NCI-H1436 treated with DMSO at 0.1 percent for 48 hours (cell line): ENCODE measurements around the gene NYNRIN.
"Not testable (repeated sequence)": the region's sequence is repeated elsewhere in the genome, so short reads cannot be mapped to it uniquely, and the experiment has no call there.

Source experiments
- DNase-seq: peaks from one replicate; lab custom pipeline; 2025; lab: John Stamatoyannopoulos, UW

The NYNRIN gene

GRCh38 chr14:24369907-24370687 lies 28.7 kb upstream of the NYNRIN start:
- no peak for DNase-seq

DNA sequence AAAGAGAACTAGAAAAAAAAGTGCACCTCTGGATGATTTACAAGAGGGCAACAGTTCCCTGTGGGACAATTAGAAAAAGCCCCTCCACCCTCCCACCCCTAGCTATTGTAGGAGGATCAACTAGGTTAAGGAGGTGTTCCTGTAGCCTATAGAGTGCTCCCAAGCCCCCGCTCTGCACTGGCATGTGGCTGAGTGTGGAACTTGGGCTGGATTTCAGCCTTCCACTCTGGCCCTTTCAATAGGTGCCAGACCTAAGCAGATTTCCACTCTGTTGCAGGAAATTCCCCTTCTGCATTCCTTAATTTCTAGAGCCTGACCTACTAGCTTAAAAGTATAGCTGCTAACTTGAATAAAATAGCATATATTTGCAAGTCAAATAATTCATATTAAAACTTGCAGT lies 28.1 kb upstream of the NYNRIN start:
- DNase-seq = no peak

DNA sequence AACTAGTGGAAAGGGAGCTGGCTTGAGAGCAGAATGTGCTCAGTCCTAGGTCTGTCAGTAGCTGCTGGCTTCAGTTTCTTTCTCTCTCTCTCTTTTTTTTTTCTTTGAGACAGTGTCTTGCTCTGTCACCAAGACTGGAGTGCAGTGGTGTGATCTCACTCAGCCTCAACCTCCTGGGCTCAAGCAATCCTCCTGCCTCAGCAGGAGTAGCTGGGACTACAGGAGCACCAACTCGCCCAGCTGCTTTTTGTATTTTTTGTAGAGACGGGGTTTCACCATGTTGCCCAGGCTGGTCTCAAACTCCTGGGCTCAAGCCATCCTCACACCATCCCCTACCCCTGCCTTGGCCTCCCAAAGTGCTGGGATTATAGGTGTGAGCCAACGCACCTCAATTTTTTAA lies 27.2 kb upstream of the NYNRIN start:
- DNase-seq = not testable (repeated sequence)

GRCh38 chr14:24372701-24373416 lies 25.9 kb upstream of the NYNRIN start:
- DNase-seq = no peak

DNA sequence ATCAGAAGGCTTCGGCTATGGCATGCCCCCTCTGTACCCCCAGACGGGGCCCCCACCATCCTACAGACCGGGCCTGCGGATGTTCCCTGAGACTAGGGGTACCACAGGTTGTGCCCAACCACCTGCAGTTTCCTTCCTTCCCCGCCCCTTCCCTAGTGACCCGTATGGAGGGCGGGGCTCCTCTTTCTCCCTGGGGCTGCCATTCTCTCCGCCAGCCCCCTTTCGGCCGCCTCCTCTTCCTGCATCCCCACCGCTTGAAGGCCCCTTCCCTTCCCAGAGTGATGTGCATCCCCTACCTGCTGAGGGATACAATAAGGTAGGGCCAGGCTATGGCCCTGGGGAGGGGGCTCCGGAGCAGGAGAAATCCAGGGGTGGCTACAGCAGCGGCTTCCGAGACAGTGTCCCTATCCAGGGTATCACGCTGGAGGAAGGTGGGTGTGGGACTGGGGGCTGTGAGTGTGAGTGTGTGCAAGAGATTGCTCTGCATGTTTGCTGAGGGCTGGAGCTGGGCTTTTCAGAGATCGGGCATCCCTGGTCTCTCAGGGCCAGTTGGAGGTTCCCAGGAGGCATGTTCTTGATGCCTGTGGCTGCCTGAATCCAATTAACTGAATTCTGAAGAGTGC lies 22.2 kb upstream of the NYNRIN start:
- peak; percentile 34 for DNase-seq

DNA sequence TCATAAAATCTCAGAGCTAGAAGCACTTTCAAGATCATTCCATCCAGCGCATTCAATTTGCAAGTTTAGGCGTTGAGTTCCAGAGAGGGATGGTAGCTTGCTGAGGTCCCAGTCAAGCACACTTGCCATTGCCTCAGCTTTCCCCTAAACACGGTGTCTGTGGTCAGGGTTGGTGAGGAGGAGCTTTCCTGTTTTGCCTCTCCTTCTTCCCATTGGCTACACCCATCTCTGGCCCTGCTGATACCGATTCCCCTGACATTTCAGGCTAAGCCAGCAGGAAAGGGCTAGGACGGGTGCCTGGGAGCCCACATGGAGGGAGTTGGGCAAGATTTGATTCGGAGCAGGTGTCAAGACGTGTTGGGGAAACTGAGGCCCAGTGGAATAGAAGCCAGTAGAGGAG lies 21.7 kb upstream of the NYNRIN start:
- no peak for DNase-seq

DNA sequence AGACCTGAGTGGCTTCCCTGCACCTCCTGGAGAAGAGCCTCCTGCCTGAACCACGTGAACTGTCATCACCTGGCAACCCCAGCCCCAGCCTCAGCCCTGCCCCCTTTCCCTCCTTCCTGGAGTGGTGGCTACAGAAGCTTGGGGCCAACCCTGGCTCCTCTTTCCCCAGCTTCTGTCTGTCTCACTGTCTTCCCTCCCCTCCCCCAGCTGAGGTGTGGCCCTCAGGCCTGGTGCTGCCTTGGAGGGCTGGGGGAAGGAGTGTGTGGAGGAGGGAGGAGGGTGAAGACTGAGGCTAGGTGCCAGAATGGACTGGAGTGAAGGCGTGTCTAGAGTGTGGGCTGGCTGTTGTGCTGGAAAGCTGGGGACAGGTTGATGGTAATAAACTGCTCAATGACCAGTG lies 21.1 kb upstream of the NYNRIN start:
- no peak for DNase-seq

GRCh38 chr14:24378327-24378726 lies 20.5 kb upstream of the NYNRIN start:
- DNase-seq = no peak

GRCh38 chr14:24378981-24379906 lies 19.6 kb upstream of the NYNRIN start:
- DNase-seq = no peak

- no peak for DNase-seq
These were observed 18.7 kb upstream of the NYNRIN start for GRCh38 chr14:24379907-24380730.

DNA sequence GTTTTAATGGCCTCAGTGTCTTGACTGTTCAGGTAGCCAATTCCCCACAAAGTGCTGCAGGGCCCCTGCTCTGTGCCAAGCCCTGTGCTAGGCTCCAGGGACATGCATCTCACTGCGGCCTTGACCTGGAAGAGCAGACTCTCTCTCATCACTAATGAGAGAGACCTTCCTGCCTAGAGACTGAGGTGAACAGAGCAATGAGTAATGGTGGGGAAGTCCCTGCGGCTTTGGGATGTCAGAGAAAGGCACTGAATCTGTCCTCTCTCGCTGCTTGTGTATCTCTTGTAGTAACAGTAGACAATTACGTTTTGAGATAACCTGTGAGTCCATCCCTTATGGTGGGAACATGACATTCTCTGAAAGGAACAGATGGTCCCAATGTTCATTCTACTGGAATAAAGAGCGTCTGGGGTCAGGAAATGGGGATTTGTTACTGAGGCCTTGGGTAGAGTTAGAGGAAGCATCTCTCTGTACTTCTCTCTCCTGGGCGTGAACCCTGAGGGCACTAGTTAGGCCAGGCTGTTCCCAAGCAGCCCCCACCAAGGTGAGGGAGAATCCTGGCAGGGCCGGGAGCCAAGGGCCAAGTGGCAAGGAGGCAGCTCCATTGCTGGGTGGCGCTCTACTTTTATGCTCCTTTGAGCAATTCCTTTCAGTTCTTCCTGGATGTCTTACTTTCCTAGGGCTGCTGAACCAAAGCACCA lies 17.3 kb upstream of the NYNRIN start:
- DNase-seq = no peak

GRCh38 chr14:24382064-24382371 lies 16.8 kb upstream of the NYNRIN start:
- no peak for DNase-seq

DNA sequence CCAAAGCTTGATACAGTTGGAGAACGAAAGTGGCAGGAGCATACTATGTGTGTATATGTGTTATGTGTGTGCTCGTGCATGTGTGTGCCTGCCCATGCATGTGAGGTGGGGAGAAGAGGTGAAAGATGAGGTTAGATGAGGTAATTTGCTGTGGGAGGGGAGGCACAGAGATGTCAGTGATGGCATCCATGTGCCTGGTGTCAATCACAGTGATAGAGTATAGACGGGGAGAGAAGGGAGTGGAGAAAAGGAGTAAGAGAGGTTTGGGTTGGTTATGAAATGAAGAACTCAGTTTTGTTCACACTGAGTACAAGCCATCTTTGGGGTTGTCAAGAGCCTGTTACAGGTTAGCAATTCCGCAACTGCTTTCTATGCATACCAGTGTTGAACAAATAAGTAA lies 14.6 kb upstream of the NYNRIN start:
- DNase-seq = no peak

DNA sequence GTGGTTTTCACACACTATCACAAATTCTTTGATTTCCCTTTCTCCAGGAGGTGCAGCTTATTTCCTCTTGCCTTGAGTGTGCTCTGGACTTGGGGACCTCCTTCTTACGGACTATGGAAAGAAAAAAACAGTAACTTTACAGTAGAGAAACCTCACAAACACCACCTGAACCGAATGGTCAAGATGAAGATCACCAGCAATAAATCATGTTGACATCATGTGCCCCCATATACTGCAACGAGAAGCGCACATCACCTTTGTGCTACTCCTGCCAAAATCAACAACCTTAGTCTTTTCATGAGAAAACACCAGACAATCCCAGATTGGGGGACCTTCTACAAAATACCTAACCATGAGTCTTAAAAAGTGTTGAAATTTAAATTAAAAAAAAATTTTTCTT lies 13.3 kb upstream of the NYNRIN start:
- DNase-seq = no peak

DNA sequence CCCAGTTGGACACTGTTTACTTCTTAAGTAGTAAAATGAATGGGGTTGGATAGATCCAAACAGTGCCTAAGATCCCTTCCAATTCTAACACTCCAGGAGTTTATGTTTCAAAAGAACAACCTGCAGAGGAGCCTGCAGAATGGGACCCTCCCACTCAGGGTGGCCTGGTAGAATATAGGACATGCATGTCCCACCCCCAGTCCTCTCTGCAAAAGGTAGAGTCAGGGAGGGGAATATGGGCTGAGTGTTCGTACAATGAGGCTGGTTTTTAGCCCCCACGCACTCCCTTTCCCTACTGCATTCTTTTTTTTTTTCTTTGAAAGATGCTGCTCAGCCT lies 11.8 kb upstream of the NYNRIN start:
- DNase-seq = no peak

GRCh38 chr14:24387579-24387978 lies 11.2 kb upstream of the NYNRIN start:
- not testable (repeated sequence) for DNase-seq

- no peak for DNase-seq
These were observed 10.2 kb upstream of the NYNRIN start for GRCh38 chr14:24388474-24389179.

DNA sequence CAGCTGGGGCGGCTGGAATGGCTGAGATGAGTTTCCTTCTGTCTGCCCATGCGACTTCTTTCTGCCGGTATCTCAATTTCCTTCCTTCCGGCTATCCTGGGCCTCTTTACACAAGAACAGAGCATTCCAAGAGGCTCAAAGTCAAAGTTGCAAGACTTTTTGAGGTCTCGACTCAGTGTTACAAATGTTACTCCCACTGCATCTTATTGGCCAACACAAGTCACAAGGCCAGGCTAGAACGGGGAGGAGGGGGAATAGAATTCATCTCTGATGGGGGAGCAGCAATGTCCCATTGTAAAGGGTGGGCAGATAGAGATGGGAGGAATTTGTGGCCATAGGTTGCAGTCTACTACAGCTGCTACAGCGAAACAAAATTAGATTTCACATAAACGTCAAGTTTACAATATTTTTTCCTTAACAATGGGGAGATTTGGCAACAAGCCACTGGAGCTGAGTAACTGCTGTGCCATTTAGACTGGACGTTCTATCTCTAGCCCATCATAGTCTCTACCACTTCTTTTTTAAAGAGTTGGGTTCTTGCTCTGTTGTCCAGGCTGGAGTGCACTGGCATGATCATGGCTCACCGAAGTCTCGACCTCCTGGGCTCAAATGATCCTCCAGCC lies 9.5 kb upstream of the NYNRIN start:
- no peak for DNase-seq

DNA sequence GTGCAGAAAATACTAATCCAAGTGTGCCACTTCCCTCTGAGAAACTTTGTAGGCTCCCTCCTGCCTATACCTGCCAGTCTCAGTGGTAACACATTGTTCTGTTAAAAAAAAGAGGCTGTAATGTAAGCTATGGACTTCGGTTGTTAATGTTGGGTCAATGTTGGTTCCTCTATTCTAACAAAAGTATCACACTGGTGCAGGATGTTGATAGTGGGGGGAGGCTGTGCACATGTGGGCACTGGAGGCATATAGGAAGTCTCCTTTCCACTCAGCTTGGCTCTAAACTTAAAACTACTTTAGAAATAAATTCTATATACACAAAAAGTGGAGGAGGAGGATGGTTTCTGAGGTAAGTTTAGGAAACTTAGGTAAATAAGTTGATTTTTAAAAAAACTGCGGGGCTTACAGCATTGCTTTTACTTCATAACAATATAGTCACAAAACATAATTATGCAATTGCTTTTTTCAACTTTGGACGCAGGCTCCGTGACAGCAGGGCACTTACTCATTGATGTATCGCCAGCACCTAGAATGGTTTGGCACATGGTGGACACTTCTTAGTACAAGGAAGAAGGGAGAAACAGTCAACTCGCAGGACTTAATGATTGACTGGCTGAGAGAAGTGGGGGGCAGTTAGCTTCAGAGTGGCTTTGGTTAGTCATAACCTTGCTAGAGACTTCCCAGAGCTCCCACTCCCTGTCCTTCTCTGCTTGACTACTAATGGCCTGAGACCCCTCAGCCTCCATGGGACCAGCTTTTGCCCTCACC lies 7.9 kb upstream of the NYNRIN start:
- DNase-seq = no peak
